Subcutaneous preadipocyte (primary cell): ENCODE measurements around the gene CAPN11. TPM values are rescaled to one million over a fixed set of nuclear protein-coding genes. Genes with fewer than 3 reads are reported as not detected.

Experiments used
- small RNA-seq: library from RNA; depleted of rRNA; stranded (forward); fragments of <200 nt; gene quantifications from one replicate; pipeline ENCODE3, GENCODE V24; 2012
- total RNA-seq: library from RNA; depleted of rRNA; stranded (reverse); fragments of >200 nt; gene quantifications from 2 replicates; pipeline ENCODE4 v1.2.3, GENCODE V29; 2012

CAPN11 gene
- not detected in 2 replicates for total RNA-seq

DNA sequence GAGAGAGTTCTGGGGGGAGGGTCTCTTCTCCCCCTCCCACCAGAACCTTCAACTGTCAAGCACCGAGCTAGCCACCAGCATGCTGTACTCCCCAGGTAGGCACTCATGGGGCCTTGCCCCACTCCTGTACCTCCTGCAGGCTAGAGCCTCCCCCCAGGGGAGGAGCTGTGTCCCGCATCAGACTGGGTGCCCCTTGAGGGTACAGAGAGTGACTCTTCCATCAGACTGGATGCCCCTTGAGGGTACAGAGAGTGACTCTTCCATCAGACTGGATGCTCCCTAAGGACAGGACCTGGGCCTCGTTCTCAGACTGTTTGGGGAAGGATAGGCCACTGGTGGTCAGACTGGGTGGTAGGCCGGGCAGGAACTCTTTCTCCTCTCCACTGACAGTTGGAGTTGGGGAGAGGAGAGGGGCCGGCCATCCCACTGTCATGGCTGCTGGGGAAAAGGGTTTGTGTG lies at the start of gene CAPN11:
Gene CAPN11 (plus strand): TSS at position 51 of the 459 bp plus-strand sequence. CDS start 29 bp downstream, at position 80.

DNA sequence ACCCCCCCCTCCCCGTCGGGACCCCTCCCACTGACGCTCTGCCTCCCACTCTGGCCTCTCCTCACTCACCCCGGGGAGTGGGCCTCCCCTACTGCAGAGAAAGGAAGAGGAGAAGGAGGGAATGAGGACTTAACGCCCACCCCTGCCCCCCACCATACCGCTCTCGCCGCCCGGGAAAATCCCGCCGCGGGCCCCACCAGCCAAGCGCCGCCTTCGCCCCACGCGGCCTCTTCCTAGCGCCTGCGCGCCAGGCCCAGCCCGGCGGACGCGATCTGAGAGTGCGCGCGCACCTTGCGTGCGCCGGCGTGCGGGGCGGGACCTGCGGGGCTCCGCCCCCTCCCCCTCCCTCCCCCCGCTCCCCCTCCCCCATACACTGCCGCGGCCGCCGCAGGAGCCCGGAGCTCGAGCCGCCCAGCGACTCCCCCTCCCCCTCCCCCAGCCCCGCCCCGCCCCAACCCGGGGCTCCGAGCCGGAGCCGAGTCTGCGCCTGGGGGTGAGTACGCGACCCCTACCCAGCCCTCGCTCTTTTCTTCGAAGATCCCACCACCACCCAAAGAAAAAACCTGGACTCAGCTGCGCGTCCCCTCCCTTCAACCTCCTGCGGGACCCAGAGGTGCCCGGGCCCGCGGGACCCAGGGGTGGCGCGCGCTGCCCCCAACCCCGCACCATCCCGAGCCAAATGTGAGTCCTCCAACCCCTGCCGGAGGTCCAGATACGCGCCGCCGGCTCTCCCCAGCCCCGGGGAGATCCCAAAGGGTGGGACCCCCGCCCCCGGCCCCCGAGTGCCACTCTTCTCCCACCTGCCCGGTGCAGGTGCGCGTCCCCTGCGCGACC lies 31.2 kb upstream of the CAPN11 start, which contains the start of the genes MRPL14 and TMEM63B:
Gene MRPL14 (minus strand): TSS at position 267 of the 834 bp plus-strand sequence. CDS start 10,841 bp downstream, outside the sequence.
Gene TMEM63B (plus strand): TSS at position 369 of the 834 bp plus-strand sequence. CDS start 7,031 bp downstream, outside the sequence.

DNA sequence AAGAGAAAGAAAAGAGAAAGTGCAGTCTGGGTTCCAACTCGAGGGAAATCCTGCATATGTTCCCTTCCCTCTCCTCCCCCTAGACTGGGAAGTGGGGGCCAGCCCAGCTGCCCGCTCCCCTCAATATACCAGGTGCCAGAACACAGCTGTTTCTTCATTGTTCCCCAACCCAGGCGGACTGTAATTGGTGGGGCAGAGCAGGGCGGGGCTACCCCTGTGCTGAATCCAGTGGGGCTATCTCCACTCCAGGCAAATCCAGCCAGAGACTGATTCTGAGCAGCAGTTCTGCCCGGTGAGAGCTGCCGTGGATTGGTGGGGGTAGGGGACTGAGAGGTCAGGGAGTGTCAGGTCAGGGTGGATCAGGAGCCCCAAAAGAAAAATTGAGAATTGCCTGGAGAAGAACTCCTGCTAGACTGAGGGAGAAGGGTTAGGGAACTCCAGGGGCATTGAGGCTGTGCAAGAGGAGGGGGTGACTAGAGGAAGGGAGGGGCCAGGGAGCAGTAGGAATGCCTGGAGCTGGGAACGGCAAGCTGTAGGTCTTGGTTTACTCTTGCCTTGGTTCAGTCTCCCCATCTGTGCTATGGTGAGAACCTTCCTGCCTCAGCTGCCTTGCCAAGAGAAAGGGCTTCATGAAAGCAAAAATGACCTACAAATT lies 58.2 kb downstream of the CAPN11 start, which contains the start of gene MYMX:
Gene MYMX (plus strand): TSS at position 250 of the 655 bp plus-strand sequence. CDS start 546 bp downstream, outside the sequence.

DNA sequence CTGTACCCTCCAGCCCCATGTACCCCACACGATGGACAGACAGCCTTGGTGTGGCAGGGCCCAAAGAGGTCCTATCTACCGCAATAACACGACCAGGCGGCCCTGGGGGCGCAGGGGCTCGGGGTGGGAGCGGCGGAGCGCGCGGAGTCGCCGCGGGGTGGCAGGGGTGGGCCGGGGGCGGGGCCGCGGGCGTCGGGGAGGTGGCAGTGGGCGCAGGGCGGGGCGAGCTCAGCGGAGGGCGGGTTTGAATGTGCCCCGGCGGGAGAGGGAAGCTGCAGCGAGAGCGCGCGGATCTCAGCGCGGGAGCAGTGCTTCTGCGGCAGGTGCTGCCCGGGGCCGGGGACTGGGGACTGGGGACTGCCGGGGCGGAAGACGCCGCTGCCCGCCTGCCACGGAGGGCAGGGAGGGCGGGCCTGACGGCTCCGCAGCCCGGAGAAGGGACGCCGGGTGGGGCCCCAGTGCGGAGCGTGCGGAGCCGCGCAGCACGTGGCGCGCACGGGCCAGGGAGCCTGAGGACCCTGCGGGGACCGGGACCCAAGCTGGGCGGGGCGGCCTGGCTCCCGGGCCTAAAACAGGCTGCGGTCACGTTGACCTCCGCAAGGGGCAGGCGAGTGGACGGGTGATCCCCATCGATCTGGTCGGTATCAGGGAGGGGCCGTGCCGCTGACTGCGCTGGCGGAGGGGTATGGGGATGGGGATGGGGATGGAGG lies 64.9 kb downstream of the CAPN11 start, which contains the start of gene SLC29A1:
Gene SLC29A1 (plus strand): TSS at position 277 of the 710 bp plus-strand sequence. CDS start 3,719 bp downstream, outside the sequence.

Small RNAs within 50 kb of the gene (small RNA-seq; reads per million reads assigned to genes)
- not detected for gene RN7SL811P

Other genes with a start within 250 kb of the CAPN11 start
- gene MRPL14, start 31.4 kb upstream of the CAPN11 start, total RNA-seq = 42.8 and 48.1 TPM in 2 replicates
- gene TMEM63B, start 31.3 kb upstream of the CAPN11 start, total RNA-seq = 22.8 and 24.4 TPM in 2 replicates
- not detected in 2 replicates for gene MYMX, start 58.1 kb downstream of the CAPN11 start, total RNA-seq
- 9.6 and 14.9 TPM in 2 replicates for gene SLC29A1, start 64.8 kb downstream of the CAPN11 start, total RNA-seq
- gene HSP90AB1, start 88.3 kb downstream of the CAPN11 start, total RNA-seq = 804 and 919 TPM in 2 replicates
- 65.8 and 75.7 TPM in 2 replicates for gene SLC35B2, start 98.7 kb downstream of the CAPN11 start, total RNA-seq
- gene NFKBIE, start 106.7 kb downstream of the CAPN11 start, total RNA-seq = 4.4 and 4.7 TPM in 2 replicates
- not detected in 2 replicates for gene TMEM151B, start 111.6 kb downstream of the CAPN11 start, total RNA-seq
- gene AARS2, start 154.5 kb downstream of the CAPN11 start, total RNA-seq = 9.2 and 16.6 TPM in 2 replicates
- gene SPATS1, start 183.8 kb downstream of the CAPN11 start, total RNA-seq = not detected in 2 replicates
- 18.7 and 25.2 TPM in 2 replicates for gene CDC5L, start 228.9 kb downstream of the CAPN11 start, total RNA-seq